Left renal pelvis (tissue), 4 donors: ENCODE measurements around the gene SAT1. TPM values are rescaled to one million over a fixed set of nuclear protein-coding genes. Genes with fewer than 3 reads are reported as not detected.

Experiments
- DNase-seq, 4 donors: peaks; one replicate each; pipeline ENCODE4 v3.0.0-alpha.2; 2013; ENCODE audit warnings: low read depth in 4 of 4, low spot score in 3 of 4
- polyA plus RNA-seq, 4 donors: library from polyadenylated mRNA; unstranded; fragments of 120-200 nt; gene quantifications; one replicate each; pipeline ENCODE4 v1.2.1, GENCODE V29; 2013; ENCODE audit not compliant: insufficient read length in 4 of 4

SAT1 gene
- polyA plus RNA-seq, 4 donors: 159 to 292 (median 273) TPM

DNA sequence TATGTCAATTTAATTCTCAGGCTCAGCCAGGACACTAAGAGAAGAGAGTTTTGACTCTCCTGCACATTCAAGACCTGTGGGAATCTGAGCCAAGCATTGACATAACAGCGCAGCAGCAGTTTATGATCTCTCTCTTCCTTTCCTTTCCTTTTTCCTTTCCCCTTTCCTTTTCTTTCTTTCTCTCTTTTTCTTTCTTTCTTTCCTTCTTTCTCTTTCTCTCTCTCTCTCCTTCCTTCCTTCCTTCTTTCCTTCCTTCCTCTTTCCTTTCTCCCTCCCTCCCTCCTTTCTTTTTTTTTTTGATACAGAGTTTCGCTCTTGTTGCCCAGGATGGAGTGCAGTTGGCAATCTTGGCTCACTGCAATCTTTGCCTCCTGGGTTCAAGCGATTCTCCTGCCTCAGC is 21.6 kb downstream of the SAT1 start:
- DNase-seq: no peak

DNA sequence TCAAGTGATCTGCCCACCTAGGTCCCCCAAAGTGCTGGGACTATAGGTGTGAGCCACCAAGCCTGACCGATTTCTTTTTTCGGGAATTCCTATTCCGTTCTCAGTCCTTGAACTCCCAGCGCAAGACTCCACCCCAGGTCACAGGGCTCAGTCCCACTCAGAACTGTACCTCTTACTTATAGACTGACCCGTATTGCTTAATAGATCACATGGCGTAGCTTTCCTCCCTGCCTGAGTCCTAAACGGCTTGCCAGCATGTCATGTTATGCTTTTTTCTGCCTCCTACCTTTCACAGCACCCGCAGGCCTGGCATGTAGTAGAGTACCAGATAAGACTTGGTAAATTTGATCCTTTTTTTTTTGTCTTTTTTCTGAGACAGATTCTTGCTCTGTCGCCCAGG is 22.4 kb downstream of the SAT1 start:
- no peak for DNase-seq

DNA sequence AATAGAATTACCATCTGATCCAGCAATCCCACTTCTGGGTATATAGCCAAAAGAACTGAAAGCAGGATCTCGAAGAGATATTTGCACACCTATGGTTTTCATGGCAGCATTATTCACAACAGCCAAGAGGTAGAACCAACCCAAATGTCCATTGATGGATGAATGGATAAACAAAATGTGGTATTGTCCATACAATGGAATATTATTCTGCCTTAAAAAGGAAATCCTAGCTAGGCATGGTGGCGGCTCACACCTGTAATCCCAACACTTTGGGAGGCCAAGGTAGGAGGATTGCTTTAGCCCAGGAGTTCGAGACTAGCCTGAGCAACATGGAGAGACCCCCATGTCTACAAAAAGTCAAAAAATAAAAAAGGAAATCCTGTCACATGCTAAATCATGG is 27.3 kb downstream of the SAT1 start:
- DNase-seq: no peak

DNA sequence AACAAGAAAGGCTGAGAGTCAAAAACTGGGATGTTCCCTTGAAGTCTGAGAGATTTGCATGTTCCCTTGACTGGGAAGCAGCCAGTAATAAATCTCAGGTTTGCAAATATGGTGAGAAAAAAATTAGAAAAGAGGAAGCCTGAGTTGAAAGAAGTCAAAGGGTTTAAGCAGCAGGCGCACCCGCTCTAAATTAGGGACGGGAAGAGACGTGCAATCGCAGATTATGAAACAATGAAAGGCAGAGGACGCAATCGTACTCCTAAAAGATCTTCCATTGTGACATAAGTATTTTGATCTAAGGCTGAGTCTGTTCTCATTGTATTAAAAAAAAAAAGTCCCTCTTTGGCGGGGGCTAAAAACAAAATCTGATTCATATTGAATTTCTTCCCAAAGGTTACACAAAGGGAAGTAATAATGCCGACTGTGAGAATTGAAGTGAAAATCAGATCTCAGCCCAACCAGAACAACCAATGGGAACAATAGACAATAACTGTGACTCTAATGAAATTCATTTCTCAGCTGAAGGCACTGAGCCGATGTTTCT is 28.2 kb downstream of the SAT1 start:
- DNase-seq: no peak

DNA sequence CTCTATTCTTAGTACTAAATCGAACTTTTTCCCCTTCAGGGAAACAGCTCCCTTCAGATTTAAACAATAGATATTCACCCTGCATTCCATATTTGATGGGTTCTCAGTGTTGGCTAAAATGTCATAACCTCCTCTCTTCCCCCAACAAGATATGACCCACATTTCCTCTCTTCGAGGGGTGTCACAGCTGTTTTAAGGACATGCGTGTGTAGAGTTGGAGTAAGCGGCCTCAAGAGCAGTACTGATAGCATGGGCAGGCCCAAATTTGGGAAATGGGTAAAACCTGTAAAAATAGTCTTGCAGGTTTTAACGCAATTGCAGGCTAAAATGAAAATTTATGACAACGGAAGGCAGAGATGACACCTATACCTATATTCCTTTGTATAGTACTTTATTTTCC is 28.7 kb downstream of the SAT1 start:
- no peak for DNase-seq

DNA sequence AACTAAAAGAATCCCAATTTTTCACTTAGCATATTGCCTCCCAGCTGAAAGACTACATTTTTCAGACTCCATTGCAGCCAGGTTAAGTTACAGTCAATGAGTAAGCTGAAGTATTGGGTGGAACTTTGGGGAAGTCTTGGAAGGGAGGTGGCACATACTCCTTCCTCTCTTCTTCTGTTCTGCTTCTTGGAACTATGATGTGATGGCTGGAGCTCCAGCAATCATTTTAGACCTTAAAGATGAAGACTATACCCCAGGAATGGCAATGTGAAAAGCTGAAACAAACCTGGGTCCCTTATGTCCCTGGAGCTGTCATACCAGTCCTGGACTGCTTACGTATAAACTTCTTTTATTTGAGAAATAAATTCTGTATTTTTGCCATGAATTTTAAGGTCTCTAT is 30.8 kb downstream of the SAT1 start:
- no peak for DNase-seq

DNA sequence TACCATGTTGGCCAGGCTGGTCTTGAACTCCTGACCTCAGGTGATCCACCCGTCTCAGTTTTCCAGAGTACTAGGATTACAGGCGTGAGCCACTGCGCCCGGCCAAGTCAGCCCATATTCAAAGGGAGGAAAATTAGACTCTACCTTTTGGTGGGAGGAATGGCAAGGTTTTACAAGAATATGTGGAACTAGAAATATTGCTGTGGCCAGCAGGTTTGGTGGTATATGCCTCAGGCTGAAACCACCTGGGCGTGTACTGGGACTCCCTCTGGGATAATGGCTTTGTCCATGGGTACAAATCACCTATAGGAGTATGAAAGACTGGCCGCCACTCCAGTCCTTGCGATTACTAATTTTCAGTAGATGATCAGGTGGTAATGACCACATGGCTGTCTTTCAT is 32.4 kb downstream of the SAT1 start:
- DNase-seq: no peak

DNA sequence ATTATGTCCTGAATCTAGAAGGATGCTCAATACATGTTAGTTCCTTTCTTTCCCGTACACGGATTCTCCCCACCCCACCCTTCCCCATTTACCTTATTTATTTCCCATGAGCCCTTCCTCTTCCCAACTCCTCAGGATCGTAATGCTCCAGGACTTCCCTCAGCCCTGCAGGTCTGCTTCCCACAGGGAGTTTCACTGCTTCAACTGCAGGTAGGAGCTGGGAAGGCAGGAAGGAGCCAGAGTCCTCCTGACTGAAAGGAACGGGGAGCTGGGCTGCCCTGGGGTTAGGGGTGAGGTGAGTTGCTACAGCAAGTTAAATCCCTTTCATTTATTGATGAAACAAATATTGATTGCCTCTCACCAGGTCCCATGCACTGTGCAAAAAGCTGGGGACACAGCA is 33.2 kb downstream of the SAT1 start:
- DNase-seq: no peak

DNA sequence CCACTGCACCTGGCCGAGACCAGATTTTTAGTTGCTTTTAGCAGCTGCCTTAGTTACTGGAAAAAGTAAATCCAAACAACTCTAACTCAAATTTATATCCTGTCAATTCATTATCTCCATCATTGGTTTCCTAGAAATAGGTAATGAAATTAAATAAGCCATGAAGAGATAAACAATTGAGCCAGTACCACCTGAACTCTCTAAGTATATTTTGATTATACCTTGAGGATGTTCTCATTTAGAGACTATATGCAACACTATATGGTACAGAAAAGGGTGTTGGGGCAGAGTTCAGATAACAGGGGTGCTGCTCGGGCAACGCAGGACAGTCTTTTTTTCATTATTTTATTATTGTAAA is 35.0 kb downstream of the SAT1 start:
- no peak for DNase-seq

DNA sequence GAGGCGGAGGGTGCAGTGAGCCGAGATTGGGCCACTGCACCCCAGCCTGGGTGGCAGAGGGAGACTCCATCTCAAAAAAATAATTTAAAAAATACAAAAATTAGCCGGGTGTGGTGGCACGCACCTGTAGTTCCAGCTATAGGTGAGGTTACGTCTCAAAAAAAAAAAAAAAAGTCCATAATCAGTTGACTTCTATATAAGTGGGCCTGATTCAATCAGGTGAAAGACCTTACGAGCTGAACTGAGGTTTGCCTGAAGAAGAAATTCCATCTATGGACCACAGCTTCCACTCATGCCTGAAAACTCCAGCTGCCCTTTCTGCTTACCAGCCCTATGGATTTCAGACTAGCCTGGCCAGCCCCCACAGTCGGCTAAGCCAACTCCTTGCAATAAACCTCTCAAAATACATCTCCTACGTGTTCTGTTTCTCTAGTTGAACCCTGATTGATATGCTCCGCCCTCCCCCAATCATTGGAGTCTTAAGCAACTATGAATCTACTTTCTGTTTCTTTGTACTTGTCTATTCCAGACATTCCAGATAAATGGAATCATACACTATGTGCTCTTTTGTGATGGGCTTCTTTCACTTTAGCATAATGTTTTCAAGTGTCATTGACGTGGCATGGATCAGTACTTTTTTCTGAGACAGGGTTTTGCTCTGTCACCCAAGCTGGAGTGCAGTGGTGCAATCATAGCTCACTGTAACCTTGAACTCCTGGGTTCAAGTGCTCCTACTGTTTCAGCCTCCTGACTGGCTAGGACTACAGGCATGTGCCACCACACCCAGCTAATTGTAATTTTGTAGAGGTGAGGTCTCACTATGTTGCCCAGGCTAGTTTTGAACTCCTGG is 36.6 kb downstream of the SAT1 start:
- no peak for DNase-seq

DNA sequence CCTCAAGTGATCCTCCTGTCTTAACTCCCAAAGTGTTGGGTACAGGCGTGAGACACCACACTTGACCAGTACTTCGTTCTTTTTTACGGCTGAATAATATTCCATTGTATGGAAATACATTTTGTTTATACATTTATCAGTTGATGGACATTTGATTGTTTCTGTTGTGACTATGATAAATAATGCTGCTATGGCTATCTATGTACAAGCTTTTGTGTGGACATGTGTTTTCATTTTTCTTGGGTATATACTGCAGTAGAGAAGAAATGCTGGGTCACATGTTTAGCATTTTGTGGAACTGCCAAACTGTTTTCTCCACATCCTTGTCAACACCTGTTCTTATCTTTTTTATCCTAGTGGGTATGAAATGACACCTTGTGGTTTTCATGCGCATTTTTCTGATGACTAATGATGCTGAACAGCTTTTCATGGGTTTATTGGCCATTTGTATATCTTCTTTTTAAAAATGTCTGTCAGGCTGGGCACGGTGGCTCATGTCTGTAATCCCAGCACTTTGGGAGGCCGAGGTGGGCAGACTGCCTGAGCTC is 37.3 kb downstream of the SAT1 start:
- no peak for DNase-seq

DNA sequence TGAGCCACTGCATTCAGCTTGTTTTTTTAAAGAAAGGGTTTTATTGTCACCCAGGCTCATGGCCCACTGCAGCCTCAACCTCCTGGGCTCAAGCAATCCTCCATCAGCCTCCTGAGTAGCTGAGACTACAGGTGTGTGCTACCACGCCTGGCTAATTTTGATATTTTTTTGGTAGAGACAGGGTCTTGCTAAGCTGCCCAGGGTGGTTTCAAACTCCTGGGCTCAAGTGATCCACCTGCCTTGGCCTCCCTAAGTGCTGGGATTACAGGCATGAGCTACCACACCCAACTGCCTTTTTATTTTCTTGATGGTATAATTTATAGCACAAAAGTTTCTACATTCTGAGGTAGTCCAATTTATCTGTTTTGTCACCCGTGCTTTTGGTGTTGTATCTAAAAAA is 38.9 kb downstream of the SAT1 start:
- no peak for DNase-seq

DNA sequence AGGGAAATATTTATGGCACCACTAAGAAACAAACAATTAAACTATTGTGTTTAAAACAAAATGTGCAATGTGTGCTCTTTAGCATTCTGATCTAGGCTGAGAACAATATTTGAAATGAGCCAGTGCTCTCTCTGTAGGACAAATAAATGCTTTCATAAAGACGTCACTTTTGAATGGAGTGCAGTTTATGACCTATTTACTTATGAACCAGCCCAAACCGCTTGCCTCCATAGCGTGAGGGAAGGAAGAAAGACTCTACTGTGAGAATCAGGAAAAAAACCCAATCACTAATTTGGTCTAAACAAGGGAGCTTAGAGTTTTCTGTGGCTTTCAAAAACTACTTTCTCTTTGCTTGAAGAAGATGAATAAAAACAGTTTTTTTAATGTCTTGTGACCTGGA is 39.4 kb downstream of the SAT1 start:
- no peak for DNase-seq

DNA sequence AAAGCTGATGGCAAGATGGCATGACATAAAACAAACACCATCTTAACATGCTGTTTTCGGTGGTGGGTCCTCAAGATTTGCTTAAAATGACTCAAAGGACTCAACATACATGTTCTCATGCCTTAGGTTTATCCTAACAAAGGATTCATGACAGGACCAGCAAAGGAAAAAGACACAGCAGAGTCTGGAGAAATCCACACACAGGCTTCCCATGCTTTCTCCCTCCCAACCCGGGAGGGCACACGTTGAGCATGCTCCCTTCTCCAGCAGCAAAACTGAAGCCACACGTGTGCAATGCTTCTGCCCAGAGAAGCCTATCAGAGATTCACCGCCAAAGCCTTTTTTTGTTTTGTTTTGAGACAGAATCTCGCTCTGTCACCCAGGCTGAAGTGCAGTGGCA is 39.9 kb downstream of the SAT1 start:
- no peak for DNase-seq

DNA sequence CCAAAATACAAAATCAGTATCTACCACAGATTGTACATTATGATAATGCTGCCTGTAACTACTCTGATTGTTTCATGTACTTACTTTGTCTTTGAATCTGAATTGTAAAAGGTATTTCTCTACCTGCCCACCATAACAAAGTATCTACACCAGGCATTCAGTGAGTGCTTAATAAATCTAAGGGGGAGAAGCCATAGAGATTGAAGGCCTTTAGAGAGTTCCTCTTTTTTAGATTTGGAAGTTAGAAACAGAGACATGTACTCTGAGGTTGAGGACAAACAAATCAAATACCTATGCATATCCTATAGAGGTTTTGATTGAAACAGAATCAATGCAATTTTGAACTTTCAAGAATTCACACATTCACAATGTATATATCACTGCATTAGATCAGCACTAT is 42.7 kb downstream of the SAT1 start:
- DNase-seq: no peak

DNA sequence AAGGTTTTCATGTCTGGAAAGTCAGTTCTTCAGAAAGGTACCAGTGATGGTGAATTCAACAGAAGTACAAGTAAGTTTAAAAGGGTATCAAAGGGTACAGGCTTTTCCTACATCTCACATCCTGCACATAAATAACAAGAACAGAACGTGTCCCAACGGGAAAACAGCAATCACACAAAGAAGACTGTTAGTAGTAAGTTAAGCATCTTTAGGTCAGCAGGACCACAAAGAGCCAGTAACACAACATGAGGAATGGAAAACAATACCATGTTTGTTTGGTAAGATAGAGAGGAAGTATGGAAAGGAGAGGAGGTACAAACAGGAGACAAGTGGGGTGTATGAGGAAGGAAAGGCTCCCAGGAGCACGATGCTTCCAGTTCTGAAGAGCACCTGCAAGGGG is 43.2 kb downstream of the SAT1 start:
- no peak for DNase-seq

DNA sequence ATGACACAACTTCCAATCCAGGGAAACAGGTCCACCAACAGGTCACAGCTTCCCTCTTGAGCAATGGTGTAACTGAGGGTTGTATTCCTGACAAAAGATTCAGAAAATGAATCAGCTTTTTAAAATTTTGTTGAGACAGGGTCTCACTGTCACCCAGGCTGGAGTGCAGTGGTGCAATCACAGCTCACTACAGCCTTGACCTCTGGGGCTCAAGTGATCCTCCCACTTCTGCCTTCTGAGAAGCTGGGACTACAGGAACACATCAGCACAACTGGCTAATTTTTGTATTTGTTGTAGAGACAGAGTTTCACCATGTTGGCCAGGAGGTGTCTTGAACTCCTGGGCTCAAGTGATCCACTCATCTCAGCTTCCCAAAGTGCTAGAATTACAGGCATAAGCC is 43.7 kb downstream of the SAT1 start:
- DNase-seq: no peak

DNA sequence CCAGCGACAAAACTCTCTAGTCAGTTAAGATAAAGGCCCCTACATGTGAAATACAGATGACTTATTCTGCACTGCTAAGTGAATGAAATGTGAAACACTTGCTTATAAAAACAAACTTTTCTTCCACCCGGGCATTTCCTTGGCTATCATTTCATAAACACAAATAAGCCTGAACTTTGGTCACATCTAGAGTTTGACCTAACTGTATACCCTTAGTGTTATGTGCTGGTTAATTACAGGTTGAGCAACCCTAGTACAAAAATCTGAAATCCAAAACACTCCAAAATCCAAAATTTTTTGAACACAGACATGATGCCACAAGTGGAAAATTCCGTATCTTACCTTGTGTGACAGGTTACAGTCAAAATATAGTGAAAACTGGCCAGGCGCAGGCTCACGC is 45.9 kb downstream of the SAT1 start:
- no peak for DNase-seq

DNA sequence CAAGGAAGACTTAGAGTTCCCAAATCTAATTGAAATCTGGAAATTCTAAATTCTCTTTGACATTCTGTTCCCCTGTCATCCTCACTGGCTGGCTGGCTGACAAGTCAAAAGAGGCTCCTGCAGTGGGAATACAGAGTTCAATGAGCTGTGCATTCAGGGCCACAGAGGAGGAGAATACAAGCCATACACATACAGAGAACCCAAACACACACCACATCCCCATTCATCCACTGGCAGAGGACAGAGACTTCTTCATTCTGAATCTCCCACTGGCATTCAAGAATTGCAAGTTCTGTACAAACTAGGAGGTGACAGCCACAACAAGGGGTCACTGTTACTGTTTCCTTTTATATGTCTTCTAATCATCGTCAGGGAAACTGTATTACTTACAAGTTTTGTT is 49.7 kb downstream of the SAT1 start:
- DNase-seq: no peak
